ENCODE results near the gene DCAF8. TPM values are rescaled to one million over a fixed set of nuclear protein-coding genes. Genes with fewer than 3 reads are reported as not detected.

Gene DCAF8
- total and polyA plus RNA-seq, 2 donors from 2014 or later: 69.6 to 136 TPM

DNA sequence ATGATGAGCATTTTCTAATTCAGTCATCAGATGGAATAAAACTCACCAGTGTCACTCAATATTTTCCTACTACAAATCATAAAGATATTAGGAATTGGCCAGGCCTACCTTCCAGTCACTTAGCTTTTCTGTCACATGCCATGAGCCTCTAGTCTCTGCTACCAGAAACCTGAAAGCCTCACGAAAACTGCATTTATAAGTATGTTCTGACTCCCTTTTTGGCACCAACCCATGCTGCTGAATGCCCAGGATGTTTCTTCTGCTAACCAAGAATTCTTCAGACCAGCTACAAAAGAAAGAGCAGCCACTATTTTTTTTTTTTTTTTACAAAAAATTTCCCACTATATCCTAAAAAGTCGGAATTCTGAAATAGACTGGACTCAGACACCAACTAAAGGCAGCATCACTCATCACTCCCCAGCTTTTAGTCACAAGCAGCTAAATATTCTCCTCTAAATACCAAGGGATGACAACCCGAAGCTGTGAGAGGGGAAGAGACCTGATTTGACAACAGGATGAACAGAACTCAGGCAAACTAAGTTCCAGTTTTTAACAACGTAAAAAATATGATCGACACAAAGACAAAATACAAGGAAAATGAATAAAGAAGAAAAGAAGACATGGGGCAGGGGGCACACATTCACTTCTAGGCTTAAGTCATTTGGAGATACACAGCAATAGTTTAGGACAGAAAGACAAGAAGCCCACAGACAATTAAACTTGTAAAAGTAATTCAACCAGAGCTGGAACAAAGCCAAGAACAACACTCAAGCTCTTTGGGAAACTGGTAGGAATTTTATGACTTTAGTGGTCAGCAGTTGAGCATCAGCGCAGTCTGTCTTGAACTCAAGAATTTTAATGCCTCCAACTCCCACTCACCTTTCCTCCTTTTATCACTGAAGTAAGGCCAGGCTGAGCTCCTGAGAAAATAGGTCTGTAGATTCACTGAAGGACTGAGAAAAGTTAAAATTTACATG lies 1.7 kb downstream of the DCAF8 start:
- no peak for TF ChIP-seq CTCF (IDR thresholded peaks at IDR 0.05; ENCODE audit: borderline replicate concordance, extremely low read depth, insufficient read depth)
- H3K9ac ChIP-seq (ENCODE audit: low read length in 3 of 3): peak overlapping the region; percentile 37 to 98 (median 80)
- no peaks in the 10 kb centered on the region for H3K27me3 ChIP-seq (ENCODE audit: control insufficient read depth, insufficient read depth, low read length)
- peaks cover 7 to 19% (median 15%) of the 10 kb centered on the region in 3 donors for H3K4me1 ChIP-seq (ENCODE audit: control insufficient read depth in 2 of 3, insufficient read depth in 2 of 3, low read depth in 1 of 3, low read length in 3 of 3)
- intact Hi-C loops (cut with DNase I): no loop called here
- DNase-seq: peak in 4 of 5 donors; percentile 70 to 98 (median 88)
- peak overlapping the region; percentile 94 to 98 (median 94) for H3K4me3 ChIP-seq (ENCODE audit: low read length in 3 of 3)
- no peaks in the 10 kb centered on the region for H3K9me3 ChIP-seq (ENCODE audit: control insufficient read depth in 2 of 3, insufficient read depth in 1 of 3, low read length in 3 of 3)
- FAIRE-seq: no peak
- H3K27ac ChIP-seq (ENCODE audit: low read depth in 2 of 2, low read length in 2 of 2): peak overlapping the region; percentile 98 to 99
- no peaks in the 10 kb centered on the region for H3K36me3 ChIP-seq (ENCODE audit: control insufficient read depth in 2 of 3, insufficient read depth in 3 of 3, low read length in 3 of 3)

- H3K4me3 ChIP-seq (ENCODE audit: low read length in 3 of 3): no peak overlapping the region
- FAIRE-seq: no peak
- no peak for DNase-seq
- TF ChIP-seq CTCF (IDR thresholded peaks at IDR 0.05; ENCODE audit: borderline replicate concordance, extremely low read depth, insufficient read depth): no peak
- H3K4me1 ChIP-seq (ENCODE audit: control insufficient read depth in 2 of 3, insufficient read depth in 2 of 3, low read depth in 1 of 3, low read length in 3 of 3): peaks cover 7 to 19% (median 15%) of the 10 kb centered on the region in 3 donors
- no peaks in the 10 kb centered on the region for H3K27me3 ChIP-seq (ENCODE audit: control insufficient read depth, insufficient read depth, low read length)
- no peak overlapping the region for H3K27ac ChIP-seq (ENCODE audit: low read depth in 2 of 2, low read length in 2 of 2)
- H3K9ac ChIP-seq (ENCODE audit: low read length in 3 of 3): no peak overlapping the region
- H3K9me3 ChIP-seq (ENCODE audit: control insufficient read depth in 2 of 3, insufficient read depth in 1 of 3, low read length in 3 of 3): no peaks in the 10 kb centered on the region
- intact Hi-C loops (cut with DNase I): no loop called here
- H3K36me3 ChIP-seq (ENCODE audit: control insufficient read depth in 2 of 3, insufficient read depth in 3 of 3, low read length in 3 of 3): no peaks in the 10 kb centered on the region
Observed at GRCh38 chr1:160258177-160258798, 4.1 kb downstream of the DCAF8 start.

- FAIRE-seq (no peak), DNase-seq (no peak)
- Histone ChIP-seq H3K4me3 (ENCODE audit: low read length in 3 of 3) (no peak overlapping the region), H3K27ac (ENCODE audit: low read depth in 2 of 2, low read length in 2 of 2) (no peak overlapping the region), H3K27me3 (ENCODE audit: control insufficient read depth, insufficient read depth, low read length) (no peaks in the 10 kb centered on the region), H3K9me3 (ENCODE audit: control insufficient read depth in 2 of 3, insufficient read depth in 1 of 3, low read length in 3 of 3) (no peaks in the 10 kb centered on the region), H3K4me1 (ENCODE audit: control insufficient read depth in 2 of 3, insufficient read depth in 2 of 3, low read depth in 1 of 3, low read length in 3 of 3) (peaks cover 3 to 19% (median 15%) of the 10 kb centered on the region in 3 donors), H3K9ac (ENCODE audit: low read length in 3 of 3) (no peak overlapping the region), H3K36me3 (ENCODE audit: control insufficient read depth in 2 of 3, insufficient read depth in 3 of 3, low read length in 3 of 3) (no peaks in the 10 kb centered on the region)
- intact Hi-C loops (cut with DNase I): no loop called here
- no peak for TF ChIP-seq CTCF (IDR thresholded peaks at IDR 0.05; ENCODE audit: borderline replicate concordance, extremely low read depth, insufficient read depth)
Observed at GRCh38 chr1:160257411-160258015, 4.8 kb downstream of the DCAF8 start.

All from kidney (tissue), 14 donors.